HG03558 (cell line): ENCODE measurements around the gene ID3.
A peak's percentile ranks its signal among the peaks of the same experiment; 100 is the strongest.

Experiments used
- ATAC-seq: cut with Tn5 transposase; IDR thresholded peaks from one replicate; pipeline ENCODE4 v1.9.1; 2021; ENCODE audit warnings: moderate number of reproducible peaks; ENCODE audit not compliant: unreplicated experiment; ENCODE audit errors: extremely low read depth

Gene ID3

GRCh38 chr1:23559136-23559984 lies at the start of gene ID3:
TSS of gene ID3 (minus strand) at chr1:23559501. CDS start at chr1:23559426, 75 bp downstream.
- peak; percentile 35 for ATAC-seq

- no peak for ATAC-seq
These were observed 48.6 kb upstream of the ID3 start for GRCh38 chr1:23607944-23608343.

GRCh38 chr1:23601968-23602876 lies 42.9 kb upstream of the ID3 start:
- ATAC-seq: no peak

GRCh38 chr1:23601135-23601967 lies 42.0 kb upstream of the ID3 start:
- ATAC-seq: no peak

- no peak for ATAC-seq
These were observed 41.0 kb upstream of the ID3 start for GRCh38 chr1:23600283-23600682.

- ATAC-seq: no peak
These were observed 39.8 kb upstream of the ID3 start for GRCh38 chr1:23599125-23599524.

GRCh38 chr1:23598424-23598823 lies 39.1 kb upstream of the ID3 start:
- ATAC-seq: no peak

- ATAC-seq: no peak
These were observed 38.5 kb upstream of the ID3 start for GRCh38 chr1:23597635-23598388.

- no peak for ATAC-seq
These were observed 37.4 kb upstream of the ID3 start for GRCh38 chr1:23596382-23597358.

GRCh38 chr1:23594927-23595353 lies 35.6 kb upstream of the ID3 start:
- ATAC-seq: no peak

- no peak for ATAC-seq
These were observed 35.0 kb upstream of the ID3 start for GRCh38 chr1:23594149-23594907.

- no peak for ATAC-seq
These were observed 34.4 kb upstream of the ID3 start for GRCh38 chr1:23593556-23594148.

- no peak for ATAC-seq
These were observed 33.8 kb upstream of the ID3 start for GRCh38 chr1:23593042-23593521.

GRCh38 chr1:23592209-23592892 lies 33.0 kb upstream of the ID3 start:
- ATAC-seq: no peak

GRCh38 chr1:23591460-23592208 lies 32.3 kb upstream of the ID3 start:
- ATAC-seq: no peak
